GM12878 (cell line): ENCODE results near the gene TRIM13. TPM values are rescaled to one million over a fixed set of nuclear protein-coding genes. Genes with fewer than 3 reads are reported as not detected.

ENCODE experiments used
- ATAC-seq: fragments of 200-7000 bp; cut with Tn5 transposase; 3 replicates; pipeline ENCODE4 v1.9.1; 2020; ENCODE audit warnings: mild to moderate bottlenecking, moderate library complexity
- BruUV-seq: library from RNA; stranded (reverse); fragments of 400-500 nt; replicated peaks from 2 replicates; lab custom pipeline; 2021; lab: Mats Ljungman, UMichigan
- CTCF ChIA-PET: fragments of 300-600 bp; sonication (Branson Sonifier 250); formaldehyde crosslinking; extraction: SDS; loops from one replicate; lab custom pipeline; 2021; ENCODE audit warnings: inconsistent platforms; lab: Yijun Ruan, JAX
- POLR2A ChIA-PET: fragments of 350-600 bp; formaldehyde crosslinking; extraction: SDS; loops from one replicate; lab custom pipeline; 2021; ENCODE audit warnings: inconsistent platforms; lab: Charles Lee
- RAD21 ChIA-PET: fragments of 300-600 bp; sonication (Branson Sonifier 250); formaldehyde crosslinking; loops from one replicate; lab custom pipeline; 2023; ENCODE audit warnings: antibody characterized with exemption; ENCODE audit not compliant: unreplicated experiment; lab: Charles Lee
- SMC1A ChIA-PET: fragments of 300-600 bp; sonication (Branson Sonifier 250); formaldehyde crosslinking; loops from one replicate; lab custom pipeline; 2023; ENCODE audit not compliant: unreplicated experiment, uncharacterized antibody; lab: Charles Lee
- DNase-seq: peaks from one replicate; pipeline ENCODE4 v3.0.0-alpha.2; 2011; ENCODE audit warnings: low read depth, low spot score
- FAIRE-seq: peaks from 3 replicates; lab custom pipeline; 2011; peaks lifted over from hg19 to GRCh38; lab: Jason Lieb, UNC
- H2AFZ ChIP-seq: 2 replicates; pipeline ENCODE4 v1.6.0; 2011; ENCODE audit warnings: low read depth, low read length, control low read depth; ENCODE audit not compliant: control insufficient read depth
- H3K27ac ChIP-seq: 2 replicates; pipeline ENCODE4 v1.5.1; 2011; ENCODE audit warnings: control low read depth; ENCODE audit not compliant: control insufficient read depth, insufficient read depth
- H3K27me3 ChIP-seq, 2 experiments: replicated peaks in 1 of 2; 2 replicates each; pipeline versions ENCODE4 v1.6.0 to v1.6.1; 2011; ENCODE audit warnings: low read length in 1 of 2; ENCODE audit not compliant: control insufficient read depth in 2 of 2, insufficient read depth in 2 of 2
- H3K36me3 ChIP-seq, 2 experiments: 2 replicates each; pipeline ENCODE4 v1.5.1; 2011; ENCODE audit warnings: low read length in 1 of 2; ENCODE audit not compliant: control insufficient read depth in 2 of 2, insufficient read depth in 2 of 2
- H3K4me1 ChIP-seq: 2 replicates; pipeline ENCODE4 v1.6.1; 2011; ENCODE audit warnings: mild to moderate bottlenecking, low read length, moderate library complexity, mixed read lengths; ENCODE audit not compliant: control insufficient read depth, insufficient read depth
- H3K4me2 ChIP-seq: 2 replicates; pipeline ENCODE4 v1.6.0; 2011; ENCODE audit warnings: control low read depth; ENCODE audit not compliant: control insufficient read depth, insufficient read depth
- H3K4me3 ChIP-seq: fragments of 200-600 bp; sonication (generic); 2 replicates; pipeline ENCODE4 v1.5.1; 2016
- H3K79me2 ChIP-seq: 2 replicates; pipeline ENCODE4 v1.6.0; 2011; ENCODE audit warnings: low read length; ENCODE audit not compliant: control insufficient read depth, insufficient read depth
- H3K9ac ChIP-seq: 2 replicates; pipeline ENCODE4 v1.8.0; 2011; ENCODE audit warnings: low read length, control low read depth, mixed read lengths; ENCODE audit not compliant: control insufficient read depth, insufficient read depth
- H3K9me3 ChIP-seq: replicated peaks from 3 replicates; pipeline ENCODE4 v1.5.1; 2011; ENCODE audit warnings: mild to moderate bottlenecking, low read length; ENCODE audit not compliant: control insufficient read depth, insufficient read depth
- H4K20me1 ChIP-seq: 2 replicates; pipeline ENCODE4 v1.6.0; 2011; ENCODE audit not compliant: control insufficient read depth, insufficient read depth
- BCL11A ChIP-seq: IDR thresholded peaks from 2 replicates; pipeline ENCODE4 v1.6.1; 2011; ENCODE audit warnings: low read depth, low read length
- NBN ChIP-seq: fragments of 450-650 bp; IDR thresholded peaks from 2 replicates; pipeline ENCODE4 v1.6.1; 2016
- NFXL1 ChIP-seq: fragments of 450-650 bp; IDR thresholded peaks from 2 replicates; pipeline ENCODE4 v1.6.1; 2017; ENCODE audit warnings: antibody characterized with exemption, mild to moderate bottlenecking, borderline replicate concordance
- NFYB ChIP-seq: IDR thresholded peaks from 2 replicates; pipeline ENCODE4 v1.6.1; 2011; ENCODE audit warnings: low read depth, mild to moderate bottlenecking, low read length, improper control_type of control experiment, moderate library complexity; ENCODE audit not compliant: insufficient read depth
- RELA ChIP-seq: fragments of 450-650 bp; IDR thresholded peaks from 2 replicates; pipeline ENCODE4 v1.8.0; 2014; ENCODE audit warnings: borderline replicate concordance; ENCODE audit not compliant: partially characterized antibody
- TAF1 ChIP-seq: IDR thresholded peaks from 2 replicates; pipeline ENCODE4 v1.6.1; 2011; ENCODE audit warnings: mild to moderate bottlenecking, low read depth, low read length, borderline replicate concordance
- ZNF622 ChIP-seq: fragments of 450-650 bp; IDR thresholded peaks from 2 replicates; pipeline ENCODE4 v1.6.1; 2017; ENCODE audit warnings: mild to moderate bottlenecking, inconsistent platforms
- WGBS: methylation state at CpG from one replicate; pipeline ENCODE4 v1.1.6; 2016; ENCODE audit warnings: low lambda C conversion rate; ENCODE audit not compliant: insufficient replicate concordance, insufficient coverage; ENCODE audit errors: missing lambda C conversion rate; 5-methylcytosine and 5-hydroxymethylcytosine counted together
- in situ Hi-C: fragments of 300-500 bp; cut with MboI; formaldehyde crosslinking; loops from 9 replicates; pipeline ENCODE4 v1.14.3; 2018; ENCODE audit warnings: mixed read lengths
- intact Hi-C: fragments of 100-400 bp; cut with micrococcal nuclease; formaldehyde crosslinking; loops from one replicate; pipeline ENCODE4 v1.14.2; 2022; ENCODE audit not compliant: unreplicated experiment
- polyA plus RNA-seq, 11 experiments: library from polyadenylated mRNA; depleted of rRNA in 4 of 11; unstranded in 6 of 11; stranded (reverse) in 5 of 11; fragments of >200 nt; fragmentation: Nextera tagmentation in 4 of 11; fragmentation: Illumina TruSeq in 1 of 11; extraction: Ambion mirVana in 4 of 11; extraction: Trizol in 1 of 11; gene quantifications; 1 replicate in 1 of 11; 2 replicates in 10 of 11; pipeline versions ENCODE4 v1.2.1 to v1.2.3, GENCODE V29; 2011 to 2016; ENCODE audit warnings: inconsistent platforms in 2 of 11, missing spikeins in 2 of 11, low read depth in 1 of 11
- total RNA-seq, 4 experiments: library from RNA; depleted of rRNA in 3 of 4; stranded (reverse); fragments of >200 nt in 3 of 4; fragmentation: Illumina TruSeq in 1 of 4; extraction: Trizol in 1 of 4; gene quantifications; 2 replicates each; pipeline versions ENCODE4 v1.2.1 to v1.2.3, GENCODE V29; 2013 to 2021
- TF ChIP-seq, protein P1 (sequence below): IDR thresholded peaks from 2 replicates; pipeline ENCODE4 v1.6.1; 2012; ENCODE audit warnings: low read length, inconsistent platforms

Gene TRIM13
- total and polyA plus RNA-seq, 10 of the 15 experiments (the other 5 are each of a cell fraction or from before 2014, with no cell fraction given), result 15.4 to 33.8 (median 21.0) TPM

DNA sequence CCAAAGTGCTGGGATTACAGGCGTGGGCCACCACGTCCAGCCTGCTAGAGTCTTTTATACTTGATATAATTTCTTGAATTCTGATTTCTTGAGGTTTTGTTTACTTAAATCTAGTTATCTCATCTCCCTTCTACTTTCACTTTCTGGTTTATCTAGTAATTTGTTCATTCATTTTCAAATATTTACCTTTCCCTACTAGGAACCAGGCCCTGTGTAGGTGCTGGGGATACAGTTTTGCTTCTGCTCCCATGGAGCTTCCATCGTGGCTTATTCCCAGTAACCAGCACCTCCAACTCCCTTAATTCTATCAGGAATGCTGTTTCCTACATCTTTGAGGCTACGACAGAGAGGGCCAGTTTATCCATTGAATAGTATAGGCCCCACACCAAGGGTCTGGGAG, 24.1 kb upstream of the TRIM13 start:
- Histone ChIP-seq H3K4me2 (no peak overlapping the region), H3K36me3 (no peaks in the 10 kb centered on the region), H3K4me1 (no peaks in the 10 kb centered on the region), H3K79me2 (no peaks in the 10 kb centered on the region), H3K4me3 (no peak overlapping the region), H3K9me3 (no peaks in the 10 kb centered on the region), H3K27ac (no peak overlapping the region), H2AFZ (no peak overlapping the region), H3K9ac (no peak overlapping the region), H3K27me3 (no peaks in the 10 kb centered on the region), H4K20me1 (no peaks in the 10 kb centered on the region)
- DNase-seq (no peak), ATAC-seq (no peak), FAIRE-seq (no peak)
- CTCF ChIA-PET, result interaction anchor here (1.0 to 1.3 kb wide), 3 partner anchors 24 to 541 kb away, joined by 3 to 4 read pairs (median 4); partner anchors contain the start of gene TRIM13
- TF ChIP-seq, protein P1, sequence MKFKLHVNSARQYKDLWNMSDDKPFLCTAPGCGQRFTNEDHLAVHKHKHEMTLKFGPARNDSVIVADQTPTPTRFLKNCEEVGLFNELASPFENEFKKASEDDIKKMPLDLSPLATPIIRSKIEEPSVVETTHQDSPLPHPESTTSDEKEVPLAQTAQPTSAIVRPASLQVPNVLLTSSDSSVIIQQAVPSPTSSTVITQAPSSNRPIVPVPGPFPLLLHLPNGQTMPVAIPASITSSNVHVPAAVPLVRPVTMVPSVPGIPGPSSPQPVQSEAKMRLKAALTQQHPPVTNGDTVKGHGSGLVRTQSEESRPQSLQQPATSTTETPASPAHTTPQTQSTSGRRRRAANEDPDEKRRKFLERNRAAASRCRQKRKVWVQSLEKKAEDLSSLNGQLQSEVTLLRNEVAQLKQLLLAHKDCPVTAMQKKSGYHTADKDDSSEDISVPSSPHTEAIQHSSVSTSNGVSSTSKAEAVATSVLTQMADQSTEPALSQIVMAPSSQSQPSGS, result no peak
- POLR2A ChIA-PET, result interaction anchor here (0.6 kb wide), 1 partner anchor 934 kb away, joined by 6 read pairs; no protein-coding TSS in a partner anchor
- WGBS, result 52% methylated on average over 4 of the region's 4 CpGs
- SMC1A ChIA-PET, result no interaction called here
- in situ Hi-C loops, result no loop called here
- no TSS peak for BruUV-seq
- RAD21 ChIA-PET, result no interaction called here
- intact Hi-C loops, result no loop called here

DNA sequence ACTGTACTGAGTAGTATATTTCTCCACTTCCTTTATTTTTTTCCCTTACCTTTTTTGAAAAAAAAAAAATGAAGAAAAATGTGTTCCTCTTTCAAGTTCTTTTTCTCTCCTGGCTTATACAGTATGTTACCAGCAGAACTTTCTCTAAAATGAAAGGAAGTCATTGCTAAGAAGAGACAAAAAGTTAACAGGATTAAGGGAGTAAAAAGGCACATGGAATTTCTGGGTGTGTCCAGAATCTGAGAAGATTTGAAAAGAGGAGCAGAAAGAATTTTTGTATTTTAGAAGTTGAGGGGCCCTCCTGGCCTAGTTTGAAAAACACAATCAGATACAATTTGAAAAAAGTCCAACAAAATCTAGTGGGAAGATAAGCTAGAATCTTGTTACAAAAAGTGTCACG, 21.0 kb upstream of the TRIM13 start:
- Histone ChIP-seq H3K79me2 (no peaks in the 10 kb centered on the region), H3K27ac (no peak overlapping the region), H2AFZ (no peak overlapping the region), H3K4me1 (no peaks in the 10 kb centered on the region), H4K20me1 (no peaks in the 10 kb centered on the region), H3K27me3 (no peaks in the 10 kb centered on the region), H3K9ac (no peak overlapping the region), H3K9me3 (no peaks in the 10 kb centered on the region), H3K4me3 (no peak overlapping the region), H3K4me2 (no peak overlapping the region), H3K36me3 (no peaks in the 10 kb centered on the region)
- ChIA-PET SMC1A (interaction anchor here (0.8 to 5.5 kb wide), 19 partner anchors 8 to 1094 kb away, joined by 3 to 44 read pairs (median 5); partner anchors contain the start of gene TRIM13), RAD21 (interaction anchor here (0.8 to 4.7 kb wide), 18 partner anchors 15 to 1094 kb away, joined by 3 to 56 read pairs (median 4); partner anchors contain the start of gene TRIM13), CTCF (interaction anchor here (0.6 to 6.3 kb wide), 44 partner anchors 9 to 1145 kb away, joined by 3 to 56 read pairs (median 4); partner anchors contain the start of genes SPRYD7 and TRIM13), POLR2A (interaction anchor here (0.6 to 1.3 kb wide), 2 partner anchors 670 to 825 kb away, joined by 3 read pairs; no protein-coding TSS in a partner anchor)
- DNase-seq (no peak), ATAC-seq (no peak), FAIRE-seq (no peak)
- no peak for TF ChIP-seq BCL11A
- TF ChIP-seq NFXL1, result no peak
- TF ChIP-seq NBN, result no peak
- no peak for TF ChIP-seq ZNF622
- no peak for TF ChIP-seq TAF1
- no peak for TF ChIP-seq NFYB
- no peak for TF ChIP-seq RELA
- in situ Hi-C loops, result loop anchor here (5.0 kb wide), 4 partner anchors 551 to 1096 kb away; no protein-coding TSS in a partner anchor
- intact Hi-C loops, result loop anchor here (1.0 kb wide), 4 partner anchors 556 to 1094 kb away; no protein-coding TSS in a partner anchor
- 100% methylated on average over 1 of the region's 1 CpG for WGBS
- no TSS peak for BruUV-seq
